GM20000 (cell line): Measurements from ENCODE around the gene TMEM176B.

Source experiments
- DNase-seq: peaks from one replicate; pipeline ENCODE4 v3.0.0; 2012; ENCODE audit warnings: low spot score
- TF ChIP-seq, protein P1 (sequence below): IDR thresholded peaks from 2 replicates; pipeline ENCODE4 v1.5.1; 2012; ENCODE audit warnings: mild to moderate bottlenecking, control low read depth; ENCODE audit errors: extremely low read depth, missing control alignments

The TMEM176B gene

GRCh38 chr7:150754951-150755350, 45.2 kb downstream of the TMEM176B start:
- TF ChIP-seq, protein P1, sequence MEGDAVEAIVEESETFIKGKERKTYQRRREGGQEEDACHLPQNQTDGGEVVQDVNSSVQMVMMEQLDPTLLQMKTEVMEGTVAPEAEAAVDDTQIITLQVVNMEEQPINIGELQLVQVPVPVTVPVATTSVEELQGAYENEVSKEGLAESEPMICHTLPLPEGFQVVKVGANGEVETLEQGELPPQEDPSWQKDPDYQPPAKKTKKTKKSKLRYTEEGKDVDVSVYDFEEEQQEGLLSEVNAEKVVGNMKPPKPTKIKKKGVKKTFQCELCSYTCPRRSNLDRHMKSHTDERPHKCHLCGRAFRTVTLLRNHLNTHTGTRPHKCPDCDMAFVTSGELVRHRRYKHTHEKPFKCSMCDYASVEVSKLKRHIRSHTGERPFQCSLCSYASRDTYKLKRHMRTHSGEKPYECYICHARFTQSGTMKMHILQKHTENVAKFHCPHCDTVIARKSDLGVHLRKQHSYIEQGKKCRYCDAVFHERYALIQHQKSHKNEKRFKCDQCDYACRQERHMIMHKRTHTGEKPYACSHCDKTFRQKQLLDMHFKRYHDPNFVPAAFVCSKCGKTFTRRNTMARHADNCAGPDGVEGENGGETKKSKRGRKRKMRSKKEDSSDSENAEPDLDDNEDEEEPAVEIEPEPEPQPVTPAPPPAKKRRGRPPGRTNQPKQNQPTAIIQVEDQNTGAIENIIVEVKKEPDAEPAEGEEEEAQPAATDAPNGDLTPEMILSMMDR, result no peak
- DNase-seq, result no peak

DNA sequence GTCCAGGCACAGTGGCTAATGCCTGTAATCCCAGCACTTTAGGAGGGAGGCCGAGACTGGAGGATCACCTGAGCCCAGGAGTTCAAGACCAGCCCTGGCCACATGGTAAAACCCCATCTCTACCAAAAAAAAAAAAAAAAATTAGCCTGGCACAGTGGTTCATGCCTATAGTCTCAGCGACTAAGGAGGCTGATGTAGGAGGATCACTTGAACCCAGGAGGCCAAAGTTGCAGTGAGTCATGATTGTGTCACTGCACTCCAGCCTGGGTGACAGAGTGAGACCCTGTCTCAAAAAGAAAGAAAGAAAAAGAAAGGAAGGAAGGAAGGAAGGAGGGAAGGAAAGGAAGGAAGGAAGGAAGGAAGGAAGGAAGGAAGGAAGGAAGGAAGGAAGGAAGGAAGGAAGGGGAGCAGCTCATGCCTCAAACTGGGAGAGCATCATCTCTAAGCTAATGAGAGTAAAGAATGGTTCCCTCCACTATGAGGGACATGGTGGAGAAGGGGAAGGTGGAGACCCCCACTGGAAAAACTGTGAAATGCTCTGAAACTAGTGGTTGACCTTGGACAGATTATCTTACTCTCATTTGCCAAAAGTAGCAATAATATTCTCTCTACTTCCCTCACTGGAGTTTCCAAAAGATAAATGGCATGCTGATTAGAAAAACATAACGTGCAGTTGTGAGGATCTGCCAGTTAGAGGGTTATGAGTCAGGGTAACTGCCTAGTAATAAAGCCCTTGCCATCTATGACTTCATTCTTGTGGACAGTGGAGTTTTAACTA, 46.1 kb downstream of the TMEM176B start:
- peak; percentile 54 for DNase-seq
- TF ChIP-seq, protein P1, result no peak

- no peak for DNase-seq
- TF ChIP-seq, protein P1, result no peak
Measured at GRCh38 chr7:150753239-150753638, 46.9 kb downstream of the TMEM176B start.

GRCh38 chr7:150751702-150752101, 48.5 kb downstream of the TMEM176B start:
- DNase-seq, result no peak
- TF ChIP-seq, protein P1, result no peak

GRCh38 chr7:150748376-150748775, 51.8 kb downstream of the TMEM176B start:
- DNase-seq, result no peak
- TF ChIP-seq, protein P1, result no peak

DNA sequence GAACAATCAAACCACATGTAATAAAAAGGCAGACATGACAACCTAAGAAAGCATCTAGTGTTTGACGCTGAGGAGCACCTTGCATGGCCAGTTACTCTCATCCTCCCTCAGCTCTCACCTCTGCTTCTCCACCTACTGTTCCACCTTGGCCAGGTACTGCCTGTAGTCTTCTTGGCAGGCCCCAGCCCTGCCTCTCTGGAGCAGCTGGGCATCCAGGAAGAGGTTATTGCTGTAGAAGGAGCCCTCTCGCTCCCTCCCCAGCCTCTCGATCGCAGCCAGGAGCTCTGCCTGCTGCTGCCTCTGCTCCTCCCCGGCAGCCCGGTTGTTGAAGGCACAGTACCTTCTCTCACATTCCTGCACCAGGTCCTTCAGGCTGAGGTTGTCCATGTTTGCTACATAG, 53.2 kb downstream of the TMEM176B start:
- TF ChIP-seq, protein P1, result no peak
- DNase-seq, result no peak

DNA sequence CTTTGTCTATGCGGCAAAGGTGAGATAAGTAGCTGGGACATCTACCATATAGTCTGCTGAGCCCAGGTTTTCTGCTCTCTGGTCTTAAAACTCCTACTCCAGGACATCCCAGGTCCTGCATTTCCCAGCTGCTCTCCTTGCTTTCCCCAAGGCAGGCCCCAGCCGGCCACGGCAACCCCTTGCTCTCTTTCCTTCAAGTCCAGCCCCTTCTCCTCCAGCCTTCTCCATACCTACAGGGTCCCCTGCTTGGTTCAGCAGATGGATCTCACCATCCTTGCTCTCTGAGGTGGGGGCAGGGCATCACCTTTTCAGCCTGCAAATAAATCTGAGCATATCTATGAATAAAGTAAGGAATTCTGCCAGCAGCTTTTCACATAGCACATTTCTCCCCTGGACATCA, 54.3 kb downstream of the TMEM176B start:
- TF ChIP-seq, protein P1, result no peak
- DNase-seq, result no peak
